Suprapubic skin (tissue), 4 donors: ENCODE measurements around the gene TMEM98. TPM values are rescaled to one million over a fixed set of nuclear protein-coding genes. Genes with fewer than 3 reads are reported as not detected.

Experiments
- DNase-seq, 2 donors: peaks; one replicate each; pipeline ENCODE4 v3.0.0-alpha.2; 2019; ENCODE audit warnings: low spot score in 2 of 2
- H3K27ac ChIP-seq: fragments of 200-600 bp; sonication (generic); one replicate; pipeline ENCODE4 v1.5.1; 2019
- H3K27me3 ChIP-seq: fragments of 200-600 bp; sonication (generic); one replicate; pipeline ENCODE4 v1.5.1; 2019
- H3K36me3 ChIP-seq: fragments of 200-600 bp; sonication (generic); one replicate; pipeline ENCODE4 v1.5.1; 2019
- H3K4me1 ChIP-seq: fragments of 200-600 bp; sonication (generic); one replicate; pipeline ENCODE4 v1.5.1; 2019
- H3K4me3 ChIP-seq: fragments of 200-600 bp; sonication (generic); one replicate; pipeline ENCODE4 v1.5.1; 2019; ENCODE audit warnings: mild to moderate bottlenecking
- H3K9me3 ChIP-seq: fragments of 200-600 bp; sonication (generic); one replicate; pipeline ENCODE4 v1.5.1; 2019
- CTCF ChIP-seq, 2 donors: fragments of 200-600 bp in 1 of 2; fragments of 450-650 bp in 1 of 2; sonication (generic) in 1 of 2; IDR thresholded peaks; one replicate each; pipeline ENCODE4 v1.5.1; 2016 to 2019; ENCODE audit warnings: antibody characterized with exemption in 2 of 2, mild to moderate bottlenecking in 1 of 2, moderate library complexity in 1 of 2
- EP300 ChIP-seq: sonication (generic); formaldehyde crosslinking; IDR thresholded peaks from one replicate; pipeline ENCODE4 v1.6.1; 2017; ENCODE audit warnings: antibody characterized with exemption
- POLR2A ChIP-seq, 2 donors: fragments of 450-650 bp; IDR thresholded peaks; one replicate each; pipeline ENCODE4 v1.6.1; 2017; ENCODE audit warnings: antibody characterized with exemption in 2 of 2, mild to moderate bottlenecking in 2 of 2, moderate library complexity in 2 of 2
- POLR2AphosphoS5 ChIP-seq, 3 donors: sonication (generic); formaldehyde crosslinking; IDR thresholded peaks; one replicate each; pipeline ENCODE4 v1.6.1; 2017; ENCODE audit warnings: antibody characterized with exemption in 3 of 3
- WGBS: methylation state at CpG from one replicate; pipeline ENCODE4 v1.1.5; 2018; 5-methylcytosine and 5-hydroxymethylcytosine counted together
- total RNA-seq, 4 donors: library from RNA; depleted of rRNA; stranded (reverse); fragments of >200 nt; gene quantifications; one replicate each; pipeline ENCODE4 v1.1.0, GENCODE V29; 2016

TMEM98 gene
- total RNA-seq, 4 donors from 2014 or later, result 17.7 to 31.3 (median 30.3) TPM

GRCh38 chr17:32992321-32993033 lies 64.5 kb downstream of the TMEM98 start:
- no peaks in the 10 kb centered on the region for H3K4me1 ChIP-seq
- no peak overlapping the region for H3K27ac ChIP-seq
- no peak for DNase-seq
- no peak overlapping the region for H3K4me3 ChIP-seq
- H3K9me3 ChIP-seq, result peaks cover 7% of the 10 kb centered on the region
- WGBS, result 70% methylated on average over 13 of the region's 13 CpGs
- H3K36me3 ChIP-seq, result no peaks in the 10 kb centered on the region
- no peak for TF ChIP-seq EP300
- no peak for TF ChIP-seq CTCF (IDR thresholded peaks at IDR 0.05)
- no peak for TF ChIP-seq POLR2A (IDR thresholded peaks at IDR 0.05)
- no peak for TF ChIP-seq POLR2AphosphoS5 (IDR thresholded peaks at IDR 0.05)
- H3K27me3 ChIP-seq, result peaks cover 9% of the 10 kb centered on the region

- no peaks in the 10 kb centered on the region for H3K36me3 ChIP-seq
- no peak for DNase-seq
- peaks cover 15% of the 10 kb centered on the region for H3K27me3 ChIP-seq
- H3K27ac ChIP-seq, result no peak overlapping the region
- 49% methylated on average over 9 of the region's 9 CpGs for WGBS
- peaks cover 8% of the 10 kb centered on the region for H3K4me1 ChIP-seq
- H3K4me3 ChIP-seq, result no peak overlapping the region
- TF ChIP-seq EP300 (no peak), CTCF (IDR thresholded peaks at IDR 0.05) (no peak), POLR2A (IDR thresholded peaks at IDR 0.05) (no peak), POLR2AphosphoS5 (IDR thresholded peaks at IDR 0.05) (no peak)
- peaks cover 1% of the 10 kb centered on the region for H3K9me3 ChIP-seq
Observed at GRCh38 chr17:32993977-32994376, 66.0 kb downstream of the TMEM98 start.

Other genes with a start within 250 kb of the TMEM98 start
- gene MYO1D, start 51.0 kb upstream of the TMEM98 start, total RNA-seq, result 10 to 100 TPM; 70.5 to 92.3 (median 72.7) TPM
- gene SPACA3, start 63.7 kb downstream of the TMEM98 start, total RNA-seq, result 1 to 10 TPM in 1 of 4 donors, not detected in 3; 1.2 TPM